GM10847 (cell line): ENCODE measurements around the gene TPGS1.

Experiments
- POLR2A ChIP-seq: IDR thresholded peaks from 2 replicates; pipeline ENCODE4 v1.6.1; 2011; ENCODE audit not compliant: insufficient read length; ENCODE audit errors: extremely low read depth

The TPGS1 gene

GRCh38 chr19:507286-508203 is at the start of gene TPGS1:
TSS of gene TPGS1 (plus strand) at chr19:507497. CDS start at chr19:507507, 10 bp downstream.
- TF ChIP-seq POLR2A: peak; percentile 55

- TF ChIP-seq POLR2A: no peak
Measured at GRCh38 chr19:457636-458035, 49.7 kb upstream of the TPGS1 start.

- no peak for TF ChIP-seq POLR2A
Measured at GRCh38 chr19:458091-459042, 48.9 kb upstream of the TPGS1 start.

GRCh38 chr19:459724-460511 is 47.4 kb upstream of the TPGS1 start:
- no peak for TF ChIP-seq POLR2A

- TF ChIP-seq POLR2A: no peak
Measured at GRCh38 chr19:460877-461720, 46.2 kb upstream of the TPGS1 start, which contains the start of gene SHC2. TSS of gene SHC2 (minus strand) at chr19:461033. CDS start at chr19:460996, 37 bp downstream.

GRCh38 chr19:461721-462551 is 45.4 kb upstream of the TPGS1 start:
- TF ChIP-seq POLR2A: no peak

- TF ChIP-seq POLR2A: no peak
Measured at GRCh38 chr19:463483-464207, 43.7 kb upstream of the TPGS1 start.

GRCh38 chr19:464208-464545 is 43.1 kb upstream of the TPGS1 start:
- TF ChIP-seq POLR2A: no peak

GRCh38 chr19:465056-465816 is 42.1 kb upstream of the TPGS1 start:
- TF ChIP-seq POLR2A: no peak

GRCh38 chr19:467554-467953 is 39.7 kb upstream of the TPGS1 start:
- no peak for TF ChIP-seq POLR2A

- no peak for TF ChIP-seq POLR2A
Measured at GRCh38 chr19:468587-469256, 38.6 kb upstream of the TPGS1 start.
